Measurements from ENCODE around the gene C1orf87. TPM values are rescaled to one million over a fixed set of nuclear protein-coding genes. Genes with fewer than 3 reads are reported as not detected.

Gene C1orf87
- total RNA-seq: under 0.01 and 0.50 TPM in 2 replicates
- 0.07 and 0.10 TPM in 2 replicates for polyA plus RNA-seq
- polyA plus RNA-seq (2012): 0.05 TPM in 1 of 2 replicates, not detected in the other
- polyA minus RNA-seq (ENCODE audit: low replicate concordance): not detected in 2 replicates

- no peak within 1 kb of the TSS for H2AFZ ChIP-seq (ENCODE audit: low read length)
- H3K79me2 ChIP-seq (ENCODE audit: control insufficient read depth, insufficient read depth, low read length): no peaks in the 10 kb centered on the region
- peaks cover 2% of the 10 kb centered on the region for H3K4me1 ChIP-seq (ENCODE audit: control insufficient read depth, extremely low read depth, insufficient read depth, low read length)
- no peak within 1 kb of the TSS for H3K4me3 ChIP-seq (replicated peaks in 1 of 4; ENCODE audit: control extremely low read depth in 1 of 4, insufficient read depth in 1 of 4, low read depth in 3 of 4, low read length in 4 of 4)
- no peaks in the 10 kb centered on the region for H3K27me3 ChIP-seq (ENCODE audit: control insufficient read depth, insufficient read depth, low read length)
- H3K36me3 ChIP-seq (ENCODE audit: control insufficient read depth, insufficient read depth, low read length): no peaks in the 10 kb centered on the region
- TF ChIP-seq EZH2 (IDR thresholded peaks at IDR 0.05; ENCODE audit: low read length, missing control alignments): no peak
- no peak for TF ChIP-seq CTCF (conservative IDR thresholded peaks at IDR 0.05 in 1 of 2, IDR thresholded peaks at IDR 0.05 in 1 of 2; ENCODE audit: low read depth in 1 of 2, low read length in 2 of 2)
- H3K4me2 ChIP-seq (ENCODE audit: extremely low read depth, insufficient read depth, low read length): no peak within 1 kb of the TSS
- no peak within 1 kb of the TSS for H3K9ac ChIP-seq (ENCODE audit: insufficient read depth, low read length)
- no peaks in the 10 kb centered on the region for H4K20me1 ChIP-seq (ENCODE audit: control insufficient read depth, extremely low read depth, insufficient read depth, low read length)
- H3K9me3 ChIP-seq (ENCODE audit: control insufficient read depth, insufficient read depth, low read depth, low read length): no peaks in the 10 kb centered on the region
- DNase-seq (ENCODE audit: low read depth in 2 of 2): no peak
- H3K27ac ChIP-seq (ENCODE audit: insufficient read depth, low read length): no peak within 1 kb of the TSS
These were observed at the start of gene C1orf87 for GRCh38 chr1:60073605-60074278. Gene C1orf87 (minus strand): TSS chr1:60073770. CDS start chr1:60072643, 1,127 bp downstream.

- no peaks in the 10 kb centered on the region for H3K79me2 ChIP-seq (ENCODE audit: control insufficient read depth, insufficient read depth, low read length)
- no peak for TF ChIP-seq CTCF (conservative IDR thresholded peaks at IDR 0.05 in 1 of 2, IDR thresholded peaks at IDR 0.05 in 1 of 2; ENCODE audit: low read depth in 1 of 2, low read length in 2 of 2)
- no peak for TF ChIP-seq EZH2 (IDR thresholded peaks at IDR 0.05; ENCODE audit: low read length, missing control alignments)
- no peak overlapping the region for H3K9ac ChIP-seq (ENCODE audit: insufficient read depth, low read length)
- H3K9me3 ChIP-seq (ENCODE audit: control insufficient read depth, insufficient read depth, low read depth, low read length): no peaks in the 10 kb centered on the region
- H2AFZ ChIP-seq (ENCODE audit: low read length): no peak overlapping the region
- no peaks in the 10 kb centered on the region for H3K4me1 ChIP-seq (ENCODE audit: control insufficient read depth, extremely low read depth, insufficient read depth, low read length)
- no peak overlapping the region for H3K4me3 ChIP-seq (replicated peaks in 1 of 4; ENCODE audit: control extremely low read depth in 1 of 4, insufficient read depth in 1 of 4, low read depth in 3 of 4, low read length in 4 of 4)
- H3K27me3 ChIP-seq (ENCODE audit: control insufficient read depth, insufficient read depth, low read length): no peaks in the 10 kb centered on the region
- H3K4me2 ChIP-seq (ENCODE audit: extremely low read depth, insufficient read depth, low read length): no peak overlapping the region
- H3K27ac ChIP-seq (ENCODE audit: insufficient read depth, low read length): no peak overlapping the region
- DNase-seq (ENCODE audit: low read depth in 2 of 2): no peak
- no peaks in the 10 kb centered on the region for H4K20me1 ChIP-seq (ENCODE audit: control insufficient read depth, extremely low read depth, insufficient read depth, low read length)
- H3K36me3 ChIP-seq (ENCODE audit: control insufficient read depth, insufficient read depth, low read length): no peaks in the 10 kb centered on the region
These were observed 44.5 kb upstream of the C1orf87 start for GRCh38 chr1:60118085-60118484.

- Histone ChIP-seq H3K9me3 (ENCODE audit: control insufficient read depth, insufficient read depth, low read depth, low read length) (no peaks in the 10 kb centered on the region), H3K79me2 (ENCODE audit: control insufficient read depth, insufficient read depth, low read length) (no peaks in the 10 kb centered on the region), H3K4me3 (replicated peaks in 1 of 4; ENCODE audit: control extremely low read depth in 1 of 4, insufficient read depth in 1 of 4, low read depth in 3 of 4, low read length in 4 of 4) (no peak overlapping the region), H3K4me2 (ENCODE audit: extremely low read depth, insufficient read depth, low read length) (no peak overlapping the region), H3K27me3 (ENCODE audit: control insufficient read depth, insufficient read depth, low read length) (no peaks in the 10 kb centered on the region), H3K4me1 (ENCODE audit: control insufficient read depth, extremely low read depth, insufficient read depth, low read length) (no peaks in the 10 kb centered on the region), H2AFZ (ENCODE audit: low read length) (no peak overlapping the region), H3K36me3 (ENCODE audit: control insufficient read depth, insufficient read depth, low read length) (no peaks in the 10 kb centered on the region), H3K9ac (ENCODE audit: insufficient read depth, low read length) (no peak overlapping the region), H4K20me1 (ENCODE audit: control insufficient read depth, extremely low read depth, insufficient read depth, low read length) (no peaks in the 10 kb centered on the region), H3K27ac (ENCODE audit: insufficient read depth, low read length) (no peak overlapping the region)
- DNase-seq (ENCODE audit: low read depth in 2 of 2): no peak
- TF ChIP-seq CTCF (conservative IDR thresholded peaks at IDR 0.05 in 1 of 2, IDR thresholded peaks at IDR 0.05 in 1 of 2; ENCODE audit: low read depth in 1 of 2, low read length in 2 of 2) (no peak), EZH2 (IDR thresholded peaks at IDR 0.05; ENCODE audit: low read length, missing control alignments) (no peak)
These were observed 41.3 kb upstream of the C1orf87 start for GRCh38 chr1:60114745-60115318.

All from fibroblast of lung (primary cell).